ENCODE measurements around the gene DAPK3.
"Not testable (repeated sequence)": the region's sequence is repeated elsewhere in the genome, so short reads cannot be mapped to it uniquely, and the experiment has no call there.

Gene DAPK3

GRCh38 chr19:3970808-3971598 is at the start of gene DAPK3:
Gene DAPK3 (minus strand): TSS chr19:3971099. CDS start chr19:3969735, 1,364 bp downstream.
- peak; percentile 89 for DNase-seq (ENCODE audit: low read depth)

GRCh38 chr19:4019578-4019977 is 48.7 kb upstream of the DAPK3 start:
- DNase-seq (ENCODE audit: low read depth): no peak

- no peak for DNase-seq (ENCODE audit: low read depth)
Observed at GRCh38 chr19:4018775-4019504, 48.0 kb upstream of the DAPK3 start.

- no peak for DNase-seq (ENCODE audit: low read depth)
Observed at GRCh38 chr19:4018140-4018613, 47.3 kb upstream of the DAPK3 start.

- no peak for DNase-seq (ENCODE audit: low read depth)
Observed at GRCh38 chr19:4016903-4017638, 46.2 kb upstream of the DAPK3 start.

- DNase-seq (ENCODE audit: low read depth): no peak
Observed at GRCh38 chr19:4016486-4016885, 45.6 kb upstream of the DAPK3 start.

- DNase-seq (ENCODE audit: low read depth): no peak
Observed at GRCh38 chr19:4015705-4016402, 45.0 kb upstream of the DAPK3 start.

GRCh38 chr19:4014541-4015491 is 43.9 kb upstream of the DAPK3 start:
- no peak for DNase-seq (ENCODE audit: low read depth)

- no peak for DNase-seq (ENCODE audit: low read depth)
Observed at GRCh38 chr19:4013886-4014540, 43.1 kb upstream of the DAPK3 start.

- no peak for DNase-seq (ENCODE audit: low read depth)
Observed at GRCh38 chr19:4012975-4013634, 42.2 kb upstream of the DAPK3 start.

GRCh38 chr19:4012092-4012974 is 41.4 kb upstream of the DAPK3 start:
- no peak for DNase-seq (ENCODE audit: low read depth)

- not testable (repeated sequence) for DNase-seq (ENCODE audit: low read depth)
Observed at GRCh38 chr19:4011430-4011829, 40.5 kb upstream of the DAPK3 start.

- DNase-seq (ENCODE audit: low read depth): no peak
Observed at GRCh38 chr19:4010808-4011110, 39.9 kb upstream of the DAPK3 start.

- no peak for DNase-seq (ENCODE audit: low read depth)
Observed at GRCh38 chr19:4009990-4010807, 39.3 kb upstream of the DAPK3 start.

- no peak for DNase-seq (ENCODE audit: low read depth)
Observed at GRCh38 chr19:4007836-4008539, 37.1 kb upstream of the DAPK3 start.

- peak; percentile 86 for DNase-seq (ENCODE audit: low read depth)
Observed at GRCh38 chr19:4007021-4007835, 36.3 kb upstream of the DAPK3 start, which contains the start of gene PIAS4. Gene PIAS4 (plus strand): TSS chr19:4007736. CDS start chr19:4007761, 25 bp downstream.

Measured in stimulated activated CD8-positive, alpha-beta memory T cell treated with anti-CD3 and anti-CD28 coated beads, Interleukin-15, amount 100 ng/mL, for 24 hours (primary cell).